ENCODE results near the gene PCBP3.
A peak's percentile ranks its signal among the peaks of the same experiment; 100 is the strongest.

PCBP3 gene

GRCh38 chr21:45943630-45944540 is 300.4 kb downstream of the PCBP3 start:
- DNase-seq: peak in 2 of 3 donors; percentile 12 to 32
- ChIA-PET POLR2A (no interaction called here), CTCF (no interaction called here)
- H3K4me1 ChIP-seq (ENCODE audit: control extremely low read depth in 1 of 4, control insufficient read depth in 4 of 4, insufficient read depth in 4 of 4, low read length in 3 of 4): no peaks in the 10 kb centered on the region
- peaks cover 0 to 9% (median 4%) of the 10 kb centered on the region in 5 experiments for H3K9me3 ChIP-seq (ENCODE audit: control extremely low read depth in 1 of 5, control insufficient read depth in 4 of 5, insufficient read depth in 2 of 5, low read depth in 1 of 5, low read length in 4 of 5)
- H3K36me3 ChIP-seq (ENCODE audit: control insufficient read depth in 4 of 4, insufficient read depth in 4 of 4, low read length in 3 of 4): peaks cover 0 to 2% (median 0%) of the 10 kb centered on the region in 4 experiments
- WGBS (ENCODE audit: insufficient coverage): 96% methylated on average over 7 of the region's 8 CpGs
- H3K4me3 ChIP-seq (ENCODE audit: control insufficient read depth in 1 of 7, extremely low read depth in 1 of 7, insufficient read depth in 4 of 7, low read depth in 2 of 7, low read length in 6 of 7): no peak overlapping the region
- H3K27ac ChIP-seq (ENCODE audit: insufficient read depth in 1 of 2, low read depth in 1 of 2, low read length in 2 of 2, poor library complexity in 1 of 2, severe bottlenecking in 2 of 2): no peak overlapping the region
- H3K27me3 ChIP-seq (replicated peaks in 2 of 5; ENCODE audit: control insufficient read depth in 4 of 5, insufficient read depth in 5 of 5, low read length in 4 of 5): peaks cover 0 to 5% (median 0%) of the 10 kb centered on the region in 5 experiments

GRCh38 chr21:45944601-45945000 is 301.1 kb downstream of the PCBP3 start:
- Histone ChIP-seq H3K4me1 (ENCODE audit: control extremely low read depth in 1 of 4, control insufficient read depth in 4 of 4, insufficient read depth in 4 of 4, low read length in 3 of 4) (no peaks in the 10 kb centered on the region), H3K4me3 (ENCODE audit: control insufficient read depth in 1 of 7, extremely low read depth in 1 of 7, insufficient read depth in 4 of 7, low read depth in 2 of 7, low read length in 6 of 7) (no peak overlapping the region), H3K27me3 (replicated peaks in 2 of 5; ENCODE audit: control insufficient read depth in 4 of 5, insufficient read depth in 5 of 5, low read length in 4 of 5) (peaks cover 0 to 5% (median 0%) of the 10 kb centered on the region in 5 experiments), H3K36me3 (ENCODE audit: control insufficient read depth in 4 of 4, insufficient read depth in 4 of 4, low read length in 3 of 4) (peaks cover 0 to 2% (median 0%) of the 10 kb centered on the region in 4 experiments), H3K9me3 (ENCODE audit: control extremely low read depth in 1 of 5, control insufficient read depth in 4 of 5, insufficient read depth in 2 of 5, low read depth in 1 of 5, low read length in 4 of 5) (peaks cover 0 to 5% (median 4%) of the 10 kb centered on the region in 5 experiments), H3K27ac (ENCODE audit: insufficient read depth in 1 of 2, low read depth in 1 of 2, low read length in 2 of 2, poor library complexity in 1 of 2, severe bottlenecking in 2 of 2) (no peak overlapping the region)
- CTCF ChIA-PET: no interaction called here
- POLR2A ChIA-PET: no interaction called here
- no peak for DNase-seq
- 94% methylated on average over 13 of the region's 14 CpGs for WGBS (ENCODE audit: insufficient coverage)

- H3K27me3 ChIP-seq (replicated peaks in 2 of 5; ENCODE audit: control insufficient read depth in 4 of 5, insufficient read depth in 5 of 5, low read length in 4 of 5): peaks cover 0 to 8% (median 0%) of the 10 kb centered on the region in 5 experiments
Measured at GRCh38 chr21:45945066-45945867, 301.7 kb downstream of the PCBP3 start.

GRCh38 chr21:45945868-45946210 is 302.3 kb downstream of the PCBP3 start:
- H3K36me3 ChIP-seq (ENCODE audit: control insufficient read depth in 4 of 4, insufficient read depth in 4 of 4, low read length in 3 of 4): no peaks in the 10 kb centered on the region
- no peak overlapping the region for H3K4me3 ChIP-seq (ENCODE audit: control insufficient read depth in 1 of 7, extremely low read depth in 1 of 7, insufficient read depth in 4 of 7, low read depth in 2 of 7, low read length in 6 of 7)
- WGBS (ENCODE audit: insufficient coverage): 98% methylated on average over 11 of the region's 12 CpGs
- H3K9me3 ChIP-seq (ENCODE audit: control extremely low read depth in 1 of 5, control insufficient read depth in 4 of 5, insufficient read depth in 2 of 5, low read depth in 1 of 5, low read length in 4 of 5): peaks cover 0 to 4% (median 0%) of the 10 kb centered on the region in 5 experiments
- H3K27me3 ChIP-seq (replicated peaks in 2 of 5; ENCODE audit: control insufficient read depth in 4 of 5, insufficient read depth in 5 of 5, low read length in 4 of 5): peaks cover 0 to 10% (median 0%) of the 10 kb centered on the region in 5 experiments
- no peak overlapping the region for H3K27ac ChIP-seq (ENCODE audit: insufficient read depth in 1 of 2, low read depth in 1 of 2, low read length in 2 of 2, poor library complexity in 1 of 2, severe bottlenecking in 2 of 2)
- POLR2A ChIA-PET: no interaction called here
- no peaks in the 10 kb centered on the region for H3K4me1 ChIP-seq (ENCODE audit: control extremely low read depth in 1 of 4, control insufficient read depth in 4 of 4, insufficient read depth in 4 of 4, low read length in 3 of 4)
- CTCF ChIA-PET: no interaction called here
- DNase-seq: no peak

More at GRCh38 chr21:45945066-45945867, 301.7 kb downstream of the PCBP3 start:
- H3K4me3 ChIP-seq (ENCODE audit: control insufficient read depth in 1 of 7, extremely low read depth in 1 of 7, insufficient read depth in 4 of 7, low read depth in 2 of 7, low read length in 6 of 7): no peak overlapping the region
- DNase-seq: no peak
- H3K36me3 ChIP-seq (ENCODE audit: control insufficient read depth in 4 of 4, insufficient read depth in 4 of 4, low read length in 3 of 4): no peaks in the 10 kb centered on the region
- H3K27ac ChIP-seq (ENCODE audit: insufficient read depth in 1 of 2, low read depth in 1 of 2, low read length in 2 of 2, poor library complexity in 1 of 2, severe bottlenecking in 2 of 2): no peak overlapping the region
- 90% methylated on average over 23 of the region's 24 CpGs for WGBS (ENCODE audit: insufficient coverage)
- POLR2A ChIA-PET: no interaction called here
- CTCF ChIA-PET: no interaction called here
- H3K9me3 ChIP-seq (ENCODE audit: control extremely low read depth in 1 of 5, control insufficient read depth in 4 of 5, insufficient read depth in 2 of 5, low read depth in 1 of 5, low read length in 4 of 5): peaks cover 0 to 4% (median 1%) of the 10 kb centered on the region in 5 experiments
- no peaks in the 10 kb centered on the region for H3K4me1 ChIP-seq (ENCODE audit: control extremely low read depth in 1 of 4, control insufficient read depth in 4 of 4, insufficient read depth in 4 of 4, low read length in 3 of 4)

DNA sequence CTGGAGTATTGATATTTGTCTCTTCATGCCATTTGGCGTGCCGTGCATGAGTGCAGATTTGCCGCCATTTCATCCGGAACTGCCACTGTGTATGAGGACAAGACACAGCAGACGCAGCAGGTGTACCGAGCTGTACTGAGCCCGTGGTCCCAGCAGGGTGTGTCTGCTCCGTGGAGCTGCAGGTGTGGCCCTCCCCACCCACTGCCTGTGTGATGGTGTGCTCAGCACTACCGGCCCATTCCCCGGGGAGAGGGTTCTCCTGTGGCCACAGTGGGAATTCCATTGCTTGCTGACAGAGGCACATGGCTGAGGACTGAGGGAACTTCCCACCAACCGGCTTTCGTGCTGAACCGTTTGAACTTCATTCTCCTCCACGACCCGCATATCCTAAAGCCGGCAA is 303.8 kb downstream of the PCBP3 start:
- CTCF ChIA-PET: no interaction called here
- POLR2A ChIA-PET: no interaction called here

GRCh38 chr21:45947716-45948255 is 304.3 kb downstream of the PCBP3 start:
- 97% methylated on average over 13 of the region's 16 CpGs for WGBS (ENCODE audit: insufficient coverage)
- no peaks in the 10 kb centered on the region for H3K36me3 ChIP-seq (ENCODE audit: control insufficient read depth in 4 of 4, insufficient read depth in 4 of 4, low read length in 3 of 4)
- H3K9me3 ChIP-seq (ENCODE audit: control extremely low read depth in 1 of 5, control insufficient read depth in 4 of 5, insufficient read depth in 2 of 5, low read depth in 1 of 5, low read length in 4 of 5): peaks cover 0 to 4% (median 0%) of the 10 kb centered on the region in 5 experiments
- ChIA-PET POLR2A (no interaction called here), CTCF (no interaction called here)
- H3K27ac ChIP-seq (ENCODE audit: insufficient read depth in 1 of 2, low read depth in 1 of 2, low read length in 2 of 2, poor library complexity in 1 of 2, severe bottlenecking in 2 of 2): no peak overlapping the region
- H3K27me3 ChIP-seq (replicated peaks in 2 of 5; ENCODE audit: control insufficient read depth in 4 of 5, insufficient read depth in 5 of 5, low read length in 4 of 5): peaks cover 0 to 20% (median 0%) of the 10 kb centered on the region in 5 experiments
- H3K4me3 ChIP-seq (ENCODE audit: control insufficient read depth in 1 of 7, extremely low read depth in 1 of 7, insufficient read depth in 4 of 7, low read depth in 2 of 7, low read length in 6 of 7): no peak overlapping the region
- DNase-seq: no peak
- no peaks in the 10 kb centered on the region for H3K4me1 ChIP-seq (ENCODE audit: control extremely low read depth in 1 of 4, control insufficient read depth in 4 of 4, insufficient read depth in 4 of 4, low read length in 3 of 4)

More for the DNA sequence above, 303.8 kb downstream of the PCBP3 start:
- H3K9me3 ChIP-seq (ENCODE audit: control extremely low read depth in 1 of 5, control insufficient read depth in 4 of 5, insufficient read depth in 2 of 5, low read depth in 1 of 5, low read length in 4 of 5): peaks cover 0 to 4% (median 0%) of the 10 kb centered on the region in 5 experiments
- no peaks in the 10 kb centered on the region for H3K36me3 ChIP-seq (ENCODE audit: control insufficient read depth in 4 of 4, insufficient read depth in 4 of 4, low read length in 3 of 4)
- no peak overlapping the region for H3K27ac ChIP-seq (ENCODE audit: insufficient read depth in 1 of 2, low read depth in 1 of 2, low read length in 2 of 2, poor library complexity in 1 of 2, severe bottlenecking in 2 of 2)
- H3K4me3 ChIP-seq (ENCODE audit: control insufficient read depth in 1 of 7, extremely low read depth in 1 of 7, insufficient read depth in 4 of 7, low read depth in 2 of 7, low read length in 6 of 7): no peak overlapping the region
- 97% methylated on average over 16 of the region's 16 CpGs for WGBS (ENCODE audit: insufficient coverage)
- peaks cover 0 to 20% (median 0%) of the 10 kb centered on the region in 5 experiments for H3K27me3 ChIP-seq (replicated peaks in 2 of 5; ENCODE audit: control insufficient read depth in 4 of 5, insufficient read depth in 5 of 5, low read length in 4 of 5)
- no peaks in the 10 kb centered on the region for H3K4me1 ChIP-seq (ENCODE audit: control extremely low read depth in 1 of 4, control insufficient read depth in 4 of 4, insufficient read depth in 4 of 4, low read length in 3 of 4)
- DNase-seq: no peak

All from common myeloid progenitor, CD34-positive (primary cell).